Anterior cingulate cortex (tissue), 58 donors: ENCODE results near the gene DNAJA1.
"Not testable (repeated sequence)": the region's sequence is repeated elsewhere in the genome, so short reads cannot be mapped to it uniquely, and the experiment has no call there.

Experiments used
- DNase-seq, 58 donors: peaks; one replicate each; lab custom pipeline; 2025; lab: John Stamatoyannopoulos, UW

The DNAJA1 gene

GRCh38 chr9:33076046-33077004 lies 51.3 kb downstream of the DNAJA1 start, which contains the start of gene SMU1:
SMU1 (minus strand) TSS chr9:33076674; CDS start chr9:33076608, 66 bp downstream.
- peak; percentile 54 to 98 (median 93) for DNase-seq

- DNase-seq = no peak
Measured at GRCh38 chr9:33080534-33080933, 55.5 kb downstream of the DNAJA1 start.

GRCh38 chr9:33081128-33081851 lies 56.2 kb downstream of the DNAJA1 start:
- DNase-seq = peak in 38 of 58 donors; percentile 6 to 80 (median 30)

GRCh38 chr9:33082128-33082527 lies 57.1 kb downstream of the DNAJA1 start:
- no peak for DNase-seq

- peak in 21 of 58 donors; percentile 7 to 47 (median 16) for DNase-seq
Measured at GRCh38 chr9:33082538-33083326, 57.7 kb downstream of the DNAJA1 start.

GRCh38 chr9:33085672-33086071 lies 60.6 kb downstream of the DNAJA1 start:
- DNase-seq = not testable (repeated sequence)
